ENCODE measurements around the gene CACNA1E.
"Not testable (repeated sequence)": the region's sequence is repeated elsewhere in the genome, so short reads cannot be mapped to it uniquely, and the experiment has no call there.

GRCh38 chr1:181832173-181832880 is 349.0 kb downstream of the CACNA1E start:
- TF ChIP-seq CTCF, POLR2A (IDR thresholded peaks at IDR 0.05): not testable (repeated sequence)
